NCI-H2196 (cell line): Measurements from ENCODE around the gene PTPN23.
A peak's percentile ranks its signal among the peaks of the same experiment; 100 is the strongest.
"Not testable (repeated sequence)": the region's sequence is repeated elsewhere in the genome, so short reads cannot be mapped to it uniquely, and the experiment has no call there.

ENCODE experiments used
- DNase-seq: peaks from one replicate; lab custom pipeline; 2025; ENCODE audit not compliant: unreplicated experiment; lab: John Stamatoyannopoulos, UW

Gene PTPN23

GRCh38 chr3:47440131-47440530, 59.3 kb downstream of the PTPN23 start:
- DNase-seq, result peak; percentile 1

- no peak for DNase-seq
Observed at GRCh38 chr3:47441796-47442551, 61.2 kb downstream of the PTPN23 start.

- DNase-seq, result no peak
Observed at GRCh38 chr3:47443611-47443995, 62.8 kb downstream of the PTPN23 start.

- DNase-seq, result no peak
Observed at GRCh38 chr3:47444103-47444502, 63.3 kb downstream of the PTPN23 start.

GRCh38 chr3:47452453-47453215, 71.8 kb downstream of the PTPN23 start:
- DNase-seq, result no peak

- DNase-seq, result no peak
Observed at GRCh38 chr3:47455806-47456452, 75.1 kb downstream of the PTPN23 start.

GRCh38 chr3:47456984-47457383, 76.2 kb downstream of the PTPN23 start:
- no peak for DNase-seq

- not testable (repeated sequence) for DNase-seq
Observed at GRCh38 chr3:47459534-47460085, 78.8 kb downstream of the PTPN23 start.
